Measurements from ENCODE around the gene DMRT2. TPM values are rescaled to one million over a fixed set of nuclear protein-coding genes. Genes with fewer than 3 reads are reported as not detected.

Gene DMRT2
- total RNA-seq, 1 experiment from 2014 or later = not detected

- Histone ChIP-seq H3K14ac (ENCODE audit: insufficient read depth, low read length) (no peak overlapping the region), H2BK5ac (ENCODE audit: insufficient read length, low read length) (no peak overlapping the region), H3K23me2 (ENCODE audit: insufficient read length, low read depth, low read length, poor library complexity, severe bottlenecking) (no peaks in the 10 kb centered on the region), H2AFZ (ENCODE audit: low read length) (no peak overlapping the region), H2BK20ac (ENCODE audit: low read depth, low read length, poor library complexity, severe bottlenecking) (no peak overlapping the region), H3T11ph (ENCODE audit: low read length) (no peak overlapping the region), H3K4ac (ENCODE audit: low read depth, low read length) (no peak overlapping the region), H2BK120ac (ENCODE audit: low read depth, low read length, poor library complexity, severe bottlenecking) (no peak overlapping the region), H4K20me1 (ENCODE audit: control insufficient read depth, insufficient read depth, insufficient read length) (no peaks in the 10 kb centered on the region), H3K27me3 (ENCODE audit: insufficient read depth, low read length) (no peaks in the 10 kb centered on the region), H2BK15ac (ENCODE audit: low read depth, low read length) (no peak overlapping the region), H3K9me3 (ENCODE audit: control insufficient read depth, low read depth, low read length) (peaks cover 4% of the 10 kb centered on the region), H3K18ac (ENCODE audit: insufficient read length, low read depth, low read length) (no peak overlapping the region), H3K9ac (ENCODE audit: extremely low read depth, insufficient read length, low read length) (no peak overlapping the region), H4K5ac (ENCODE audit: insufficient read length, low read depth, low read length) (no peak overlapping the region), H3K27ac (ENCODE audit: insufficient read length, low read depth, low read length) (no peak overlapping the region), H2AK5ac (ENCODE audit: insufficient read length, low read length) (no peak overlapping the region), H2BK12ac (ENCODE audit: insufficient read length, low read depth, low read length) (no peak overlapping the region), H3K56ac (ENCODE audit: insufficient read length, low read depth, low read length) (no peak overlapping the region), H3K4me1 (ENCODE audit: insufficient read depth, low read length) (no peaks in the 10 kb centered on the region), H3K23ac (ENCODE audit: insufficient read length, low read depth, low read length) (no peak overlapping the region), H4K8ac (replicated peaks; ENCODE audit: insufficient read length, low read depth, low read length) (no peak overlapping the region), H3K79me1 (ENCODE audit: insufficient read depth, low read depth, low read length, poor library complexity, severe bottlenecking) (no peaks in the 10 kb centered on the region), H3K79me2 (ENCODE audit: insufficient read depth, low read length) (no peaks in the 10 kb centered on the region), H4K91ac (ENCODE audit: insufficient read length, low read depth, low read length) (no peak overlapping the region), H3K4me2 (ENCODE audit: insufficient read depth, insufficient read length, low read length) (no peak overlapping the region)
- Mint-ChIP-seq H3K27ac (no peak overlapping the region; a peak in 1 of 7 replicates), H3K36me3 (ENCODE audit: insufficient read depth in 1 of 3, low read depth in 3 of 3) (no peaks in the 10 kb centered on the region), H3K4me3 (no peak overlapping the region), H3K4me1 (no peaks in the 10 kb centered on the region), H3K9me3 (peaks cover 0 to 16% of the 10 kb centered on the region in 2 experiments; a peak in 3 of 5 replicates), H3K27me3 (ENCODE audit: low read depth) (peaks cover 18% of the 10 kb centered on the region)
- WGBS (ENCODE audit: extremely low coverage, insufficient read length, low lambda C conversion rate) = no CpG with 5 or more reads among the region's 9 CpGs
- no peak for DNase-seq
- TF ChIP-seq CTCF (conservative IDR thresholded peaks at IDR 0.05) = no peak
These were observed 46.2 kb downstream of the DMRT2 start for GRCh38 chr9:1096155-1096964.
